ENCODE data around the gene SETD6. TPM values are rescaled to one million over a fixed set of nuclear protein-coding genes. Genes with fewer than 3 reads are reported as not detected.
"Not testable (repeated sequence)": the region's sequence is repeated elsewhere in the genome, so short reads cannot be mapped to it uniquely, and the experiment has no call there.

Gene SETD6
- total RNA-seq, 4 donors from 2014 or later: 16.0 to 37.2 (median 19.0) TPM

DNA sequence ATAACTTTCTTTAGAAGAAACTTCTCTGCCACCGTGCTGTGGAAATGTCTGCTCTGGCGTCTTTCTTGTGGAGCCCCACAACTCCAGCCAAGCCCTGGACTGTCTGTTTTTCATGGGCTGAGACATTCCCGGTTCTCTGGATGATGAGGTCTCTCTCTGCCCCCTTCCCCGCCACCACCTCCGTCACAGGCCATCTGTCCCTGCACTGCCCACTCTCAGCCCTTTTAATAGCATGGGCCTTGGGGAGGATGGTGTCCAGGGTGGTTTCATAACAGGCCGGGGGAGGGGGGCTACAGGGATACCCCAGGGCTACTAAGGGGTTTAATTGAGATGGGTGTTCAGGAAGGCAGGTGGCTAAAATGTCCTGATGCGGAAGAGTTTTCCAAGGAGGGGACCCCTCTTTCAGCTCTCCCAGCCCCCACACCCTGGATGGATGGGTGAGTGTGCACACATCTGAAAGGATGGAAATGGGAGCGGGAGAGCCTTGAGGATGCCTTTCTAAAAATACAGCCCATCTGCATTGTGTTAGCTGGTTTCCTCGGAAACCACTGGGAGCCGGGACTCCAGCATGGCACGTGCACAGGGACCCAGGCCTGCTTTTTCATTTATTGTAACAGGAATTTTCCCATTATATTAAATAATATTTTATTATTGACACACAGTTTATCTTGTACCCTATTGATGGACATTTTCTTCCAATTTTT, 30.0 kb upstream of the SETD6 start:
- TF ChIP-seq, protein P1, sequence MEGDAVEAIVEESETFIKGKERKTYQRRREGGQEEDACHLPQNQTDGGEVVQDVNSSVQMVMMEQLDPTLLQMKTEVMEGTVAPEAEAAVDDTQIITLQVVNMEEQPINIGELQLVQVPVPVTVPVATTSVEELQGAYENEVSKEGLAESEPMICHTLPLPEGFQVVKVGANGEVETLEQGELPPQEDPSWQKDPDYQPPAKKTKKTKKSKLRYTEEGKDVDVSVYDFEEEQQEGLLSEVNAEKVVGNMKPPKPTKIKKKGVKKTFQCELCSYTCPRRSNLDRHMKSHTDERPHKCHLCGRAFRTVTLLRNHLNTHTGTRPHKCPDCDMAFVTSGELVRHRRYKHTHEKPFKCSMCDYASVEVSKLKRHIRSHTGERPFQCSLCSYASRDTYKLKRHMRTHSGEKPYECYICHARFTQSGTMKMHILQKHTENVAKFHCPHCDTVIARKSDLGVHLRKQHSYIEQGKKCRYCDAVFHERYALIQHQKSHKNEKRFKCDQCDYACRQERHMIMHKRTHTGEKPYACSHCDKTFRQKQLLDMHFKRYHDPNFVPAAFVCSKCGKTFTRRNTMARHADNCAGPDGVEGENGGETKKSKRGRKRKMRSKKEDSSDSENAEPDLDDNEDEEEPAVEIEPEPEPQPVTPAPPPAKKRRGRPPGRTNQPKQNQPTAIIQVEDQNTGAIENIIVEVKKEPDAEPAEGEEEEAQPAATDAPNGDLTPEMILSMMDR (IDR thresholded peaks at IDR 0.05): no peak
- DNase-seq (ENCODE audit: low spot score) (no peak), ATAC-seq (ENCODE audit: low FRiP score) (no peak)

DNA sequence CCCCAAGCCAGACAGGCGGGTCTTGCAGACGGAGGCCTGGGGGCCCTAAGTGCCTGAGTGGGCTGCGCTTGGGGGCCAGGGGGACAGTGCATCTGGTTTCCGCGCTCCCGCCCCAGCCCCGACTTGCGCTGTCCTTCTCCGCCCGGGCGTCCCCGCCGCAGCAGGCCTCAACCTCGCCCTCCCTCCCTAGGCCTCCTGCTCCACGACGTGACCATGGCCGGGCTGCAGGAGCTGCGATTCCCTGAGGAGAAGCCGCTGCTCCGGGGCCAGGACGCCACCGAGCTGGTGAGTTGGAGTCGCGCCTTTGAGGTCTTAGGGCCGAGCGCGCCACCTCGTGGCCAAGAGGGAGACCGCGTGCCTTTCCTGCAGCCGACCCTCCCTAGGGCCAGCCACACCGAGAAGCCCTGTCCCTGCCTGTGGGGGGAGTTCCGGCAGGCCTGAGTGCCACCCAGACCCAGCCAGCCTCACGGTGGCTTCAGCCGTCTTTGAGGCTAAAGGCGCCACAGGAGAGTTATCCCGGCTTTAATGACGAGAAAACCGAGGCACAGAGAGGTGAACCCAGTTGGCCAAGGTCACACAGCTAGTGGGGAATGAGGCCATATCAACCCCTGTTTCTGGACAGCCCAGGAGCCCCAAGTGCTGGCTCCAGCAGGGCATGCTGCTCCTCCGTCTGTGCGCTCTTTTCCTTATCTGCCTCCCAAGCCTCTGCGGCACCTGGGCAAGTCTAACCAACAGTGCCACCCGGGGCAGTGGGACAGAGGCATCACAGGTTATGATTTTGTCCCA, 27.6 kb upstream of the SETD6 start:
- TF ChIP-seq, protein P1 (IDR thresholded peaks at IDR 0.05): peak in 1 of 3 donors; percentile 95
- DNase-seq (ENCODE audit: low spot score) (peak; percentile 71), ATAC-seq (ENCODE audit: low FRiP score) (peak; percentile 82)

DNA sequence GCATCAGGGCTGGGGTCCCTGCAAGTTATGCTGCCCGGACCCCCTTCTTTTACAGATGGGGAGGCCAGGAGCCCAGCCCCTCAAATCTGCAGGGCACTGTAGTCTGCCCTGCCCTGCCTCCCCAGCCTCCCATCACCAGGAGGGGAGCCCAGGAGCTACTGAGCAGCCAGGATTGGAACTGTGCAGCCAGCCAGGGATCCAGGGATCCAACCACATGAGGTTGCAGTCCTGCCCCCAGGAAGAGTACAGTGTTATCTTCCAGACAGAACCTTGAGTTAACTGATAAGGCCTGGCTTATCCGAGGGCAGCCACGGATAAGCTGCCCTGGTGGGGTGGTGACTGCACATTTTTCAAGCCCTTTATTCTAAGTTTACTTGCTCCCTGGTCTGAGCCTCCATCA, 26.8 kb upstream of the SETD6 start:
- ATAC-seq (ENCODE audit: low FRiP score): no peak
- TF ChIP-seq, protein P1 (IDR thresholded peaks at IDR 0.05): no peak
- no peak for DNase-seq (ENCODE audit: low spot score)

DNA sequence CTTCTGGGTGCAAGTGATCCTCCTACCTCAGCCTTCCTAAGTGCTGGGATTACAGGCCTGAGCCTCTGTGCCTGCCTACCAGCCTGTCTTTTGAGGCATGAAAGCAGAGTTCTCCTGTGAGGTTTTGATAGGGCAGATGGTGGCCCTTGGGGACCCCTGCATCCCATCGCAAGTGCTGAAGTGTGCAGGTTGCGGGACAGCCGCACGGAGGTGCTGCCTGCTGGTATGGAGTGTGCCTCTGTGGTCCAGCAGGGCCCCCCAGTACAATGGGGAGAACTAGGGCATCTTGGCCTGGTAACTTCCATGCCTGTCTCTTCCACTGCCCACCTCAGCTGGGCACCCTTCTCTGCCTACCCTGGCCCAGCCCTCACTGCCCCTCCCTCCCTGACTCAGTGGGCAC, 25.3 kb upstream of the SETD6 start:
- ATAC-seq (ENCODE audit: low FRiP score) (no peak), DNase-seq (ENCODE audit: low spot score) (no peak)
- TF ChIP-seq, protein P1 (IDR thresholded peaks at IDR 0.05): no peak

DNA sequence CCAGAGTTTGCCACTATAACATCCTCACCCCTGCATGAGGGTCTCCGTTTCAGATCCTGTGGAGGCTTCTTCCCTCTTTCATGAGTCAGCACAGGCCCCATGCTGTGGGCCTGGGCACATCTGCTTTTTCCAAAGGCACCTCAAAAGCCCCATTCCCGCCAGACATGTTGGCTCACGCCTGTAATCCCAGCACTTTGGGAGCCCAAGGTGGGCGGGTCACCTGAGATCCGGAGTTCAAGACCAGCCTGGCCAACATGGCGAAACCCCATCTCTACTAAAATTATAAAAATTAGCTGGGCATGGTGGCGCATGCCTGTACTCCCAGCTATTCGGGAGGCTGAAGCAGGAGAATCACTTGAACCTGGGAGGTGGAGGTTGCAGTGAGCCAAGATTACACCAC, 24.8 kb upstream of the SETD6 start:
- ATAC-seq (ENCODE audit: low FRiP score); DNase-seq (ENCODE audit: low spot score): not testable (repeated sequence)

DNA sequence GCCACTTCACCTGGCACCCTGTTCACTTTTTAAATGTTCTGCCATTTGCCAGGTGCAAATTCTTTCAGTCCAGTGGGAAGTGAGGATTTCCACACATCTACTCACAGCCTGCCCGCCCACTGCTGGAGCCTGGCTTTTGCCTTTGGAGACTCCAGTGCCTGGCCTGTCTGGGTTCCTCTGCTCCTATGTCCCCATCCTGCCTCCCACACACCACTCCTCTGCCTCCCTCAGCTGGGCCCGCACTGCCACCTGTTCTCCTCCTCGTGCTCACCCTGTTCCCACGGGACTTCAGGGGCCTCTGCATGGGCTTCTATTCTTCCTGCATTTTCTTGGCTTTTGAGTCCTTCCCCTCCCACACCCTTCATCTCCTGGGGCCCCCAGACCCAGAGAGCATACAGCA, 23.3 kb upstream of the SETD6 start:
- TF ChIP-seq, protein P1 (IDR thresholded peaks at IDR 0.05): no peak
- ATAC-seq (ENCODE audit: low FRiP score) (no peak), DNase-seq (ENCODE audit: low spot score) (no peak)

DNA sequence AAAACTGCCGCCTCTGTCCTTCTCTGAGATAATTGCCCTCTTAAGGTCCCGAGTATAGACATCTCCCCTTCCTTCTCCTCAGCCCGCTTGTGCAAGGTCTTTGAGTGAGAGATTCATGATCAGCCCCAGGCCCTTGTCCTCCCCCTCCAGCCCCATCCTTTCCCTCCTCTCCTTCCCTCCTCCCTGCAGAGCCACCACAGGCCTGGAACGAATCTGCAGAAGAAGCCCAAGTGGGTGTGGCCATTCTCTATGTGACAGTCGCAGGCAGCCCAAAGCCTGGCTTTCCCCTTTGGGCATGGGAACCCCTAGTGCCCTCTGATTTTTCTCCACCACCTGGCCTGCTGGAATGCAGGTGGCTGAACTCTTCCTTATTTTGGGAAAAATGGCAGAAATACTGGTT, 22.6 kb upstream of the SETD6 start:
- no peak for DNase-seq (ENCODE audit: low spot score)
- TF ChIP-seq, protein P1 (IDR thresholded peaks at IDR 0.05): no peak
- ATAC-seq (ENCODE audit: low FRiP score): no peak
